ENCODE data around the gene IFNGR2.

- TF ChIP-seq EZH2phosphoT487 (IDR thresholded peaks at IDR 0.05; ENCODE audit: borderline replicate concordance) (no peak), CTCF (conservative IDR thresholded peaks at IDR 0.05; ENCODE audit: low read length) (no peak)
Observed at GRCh38 chr21:33380483-33380998, 22.7 kb upstream of the IFNGR2 start.
